Measurements from ENCODE around the gene PTPRR.

GRCh38 chr12:70648831-70649230 lies 271.7 kb downstream of the PTPRR start:
- no peak for TF ChIP-seq CTCF (conservative IDR thresholded peaks at IDR 0.05 in 1 of 2, IDR thresholded peaks at IDR 0.05 in 1 of 2; ENCODE audit: low read depth in 1 of 2, low read length in 2 of 2)
- TF ChIP-seq EZH2 (IDR thresholded peaks at IDR 0.05; ENCODE audit: low read length, missing control alignments), result no peak

Measured in fibroblast of lung (primary cell).